PC-3 (cell line): ENCODE measurements around the gene CDK14. TPM values are rescaled to one million over a fixed set of nuclear protein-coding genes. Genes with fewer than 3 reads are reported as not detected.

Experiments used
- ATAC-seq: fragments of 200-7000 bp; cut with Tn5 transposase; 2 replicates; pipeline ENCODE4 v1.9.1; 2020; ENCODE audit warnings: mild to moderate bottlenecking, moderate library complexity
- BruUV-seq: library from RNA; stranded (reverse); fragments of 400-500 nt; replicated peaks from 2 replicates; lab custom pipeline; 2021; lab: Mats Ljungman, UMichigan
- CTCF ChIA-PET: fragments of 300-600 bp; sonication (Branson Sonifier 250); formaldehyde crosslinking; loops from one replicate; lab custom pipeline; 2022; ENCODE audit warnings: antibody characterized with exemption; lab: Charles Lee
- POLR2A ChIA-PET: fragments of 300-600 bp; sonication (Branson Sonifier 250); formaldehyde crosslinking; loops from one replicate; lab custom pipeline; 2022; ENCODE audit warnings: antibody characterized with exemption; ENCODE audit not compliant: unreplicated experiment; lab: Charles Lee
- DNase-seq: peaks from one replicate; pipeline ENCODE4 v3.0.0-alpha.2; 2015
- H2AFZ ChIP-seq: fragments of 300-600 bp; sonication (generic); 2 replicates; pipeline ENCODE4 v1.6.0; 2016; ENCODE audit warnings: antibody characterized with exemption, low read length
- H3F3A ChIP-seq: fragments of 300-600 bp; sonication (generic); one replicate; pipeline ENCODE4 v1.6.0; 2017; ENCODE audit warnings: antibody characterized with exemption, low read length, control low read depth, mild to moderate bottlenecking; ENCODE audit not compliant: unreplicated experiment
- H3K27ac ChIP-seq: fragments of 300-600 bp; sonication (generic); 2 replicates; pipeline ENCODE4 v1.5.1; 2016; ENCODE audit warnings: mild to moderate bottlenecking, low read length
- H3K27me3 ChIP-seq: fragments of 300-600 bp; sonication (generic); 2 replicates; pipeline ENCODE4 v1.6.1; 2016; ENCODE audit warnings: low read length, mixed read lengths
- H3K36me3 ChIP-seq: fragments of 300-600 bp; sonication (generic); 2 replicates; pipeline ENCODE4 v1.6.1; 2016; ENCODE audit warnings: low read depth, mixed run types, low read length, mixed read lengths
- H3K4me1 ChIP-seq: fragments of 300-600 bp; sonication (generic); 2 replicates; pipeline ENCODE4 v1.5.1; 2016; ENCODE audit warnings: low read length; ENCODE audit not compliant: insufficient read depth
- H3K4me2 ChIP-seq: fragments of 300-600 bp; sonication (generic); 2 replicates; pipeline ENCODE4 v1.6.0; 2016; ENCODE audit warnings: low read length
- H3K4me3 ChIP-seq: fragments of 300-600 bp; sonication (generic); 2 replicates; pipeline ENCODE4 v1.5.1; 2016; ENCODE audit warnings: mild to moderate bottlenecking, low read length, mixed read lengths
- H3K79me2 ChIP-seq: fragments of 300-600 bp; sonication (generic); 2 replicates; pipeline ENCODE4 v1.6.1; 2017; ENCODE audit warnings: low read length, mixed read lengths
- H3K9ac ChIP-seq: fragments of 300-600 bp; sonication (generic); 2 replicates; pipeline ENCODE4 v1.6.0; 2016; ENCODE audit warnings: mild to moderate bottlenecking, low read length
- H3K9me2 ChIP-seq: fragments of 300-600 bp; sonication (generic); replicated peaks from 2 replicates; pipeline ENCODE4 v1.6.1; 2016; ENCODE audit warnings: mixed run types, low read length, mixed read lengths
- H3K9me3 ChIP-seq: fragments of 300-600 bp; sonication (generic); 2 replicates; pipeline ENCODE4 v1.6.1; 2016; ENCODE audit warnings: low read length, mixed read lengths
- H4K20me1 ChIP-seq: fragments of 300-600 bp; sonication (generic); 2 replicates; pipeline ENCODE4 v1.6.1; 2016; ENCODE audit warnings: low read length, mixed read lengths
- EZH2 ChIP-seq: fragments of 300-600 bp; sonication (generic); IDR thresholded peaks from one replicate; pipeline ENCODE4 v1.6.1; 2017; ENCODE audit warnings: antibody characterized with exemption, mild to moderate bottlenecking, low read length; ENCODE audit not compliant: unreplicated experiment
- EZH2phosphoT487 ChIP-seq: fragments of 300-600 bp; sonication (generic); IDR thresholded peaks from 2 replicates; pipeline ENCODE4 v1.6.1; 2018; ENCODE audit warnings: mild to moderate bottlenecking, antibody characterized with exemption, low read length, borderline replicate concordance
- intact Hi-C: fragments of 100-400 bp; cut with micrococcal nuclease; formaldehyde crosslinking; loops from 2 replicates; pipeline ENCODE4 v1.9.0; 2023
- total RNA-seq: library from RNA; depleted of rRNA; stranded (reverse); fragments of >200 nt; gene quantifications from 2 replicates; pipeline ENCODE4 v1.2.3, GENCODE V29; 2014
- TF ChIP-seq, protein P1 (sequence below): fragments of 300-600 bp; sonication (generic); conservative IDR thresholded peaks from 2 replicates; pipeline ENCODE4 v1.5.1; 2017; ENCODE audit warnings: antibody characterized with exemption, low read depth, mild to moderate bottlenecking, low read length

The CDK14 gene
- total RNA-seq, 1 experiment from 2014 or later: 8.2 TPM

DNA sequence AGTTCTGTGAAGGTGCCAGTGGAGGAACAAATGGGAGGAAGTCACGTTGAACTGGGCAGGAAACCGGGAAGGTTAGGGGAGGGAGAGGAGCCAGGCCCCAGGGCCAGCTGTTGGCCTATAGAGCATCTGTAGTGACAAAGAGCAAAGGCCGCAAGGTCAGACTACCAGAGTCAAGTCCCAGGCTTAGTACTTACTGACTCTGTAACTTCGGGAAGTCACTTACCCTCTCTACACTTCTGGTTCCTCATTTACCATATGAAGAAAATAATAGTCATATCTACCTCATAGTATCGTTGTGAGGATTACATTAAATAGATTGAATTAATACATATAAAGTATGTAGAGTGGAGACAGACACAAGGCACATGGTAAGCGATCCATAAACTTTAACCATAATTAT, 566.3 kb downstream of the CDK14 start:
- H2AFZ ChIP-seq: no peak overlapping the region
- no peak overlapping the region for H3K4me2 ChIP-seq
- no peaks in the 10 kb centered on the region for H3K27me3 ChIP-seq
- BruUV-seq: no TSS peak
- intact Hi-C loops: no loop called here
- TF ChIP-seq, protein P1, sequence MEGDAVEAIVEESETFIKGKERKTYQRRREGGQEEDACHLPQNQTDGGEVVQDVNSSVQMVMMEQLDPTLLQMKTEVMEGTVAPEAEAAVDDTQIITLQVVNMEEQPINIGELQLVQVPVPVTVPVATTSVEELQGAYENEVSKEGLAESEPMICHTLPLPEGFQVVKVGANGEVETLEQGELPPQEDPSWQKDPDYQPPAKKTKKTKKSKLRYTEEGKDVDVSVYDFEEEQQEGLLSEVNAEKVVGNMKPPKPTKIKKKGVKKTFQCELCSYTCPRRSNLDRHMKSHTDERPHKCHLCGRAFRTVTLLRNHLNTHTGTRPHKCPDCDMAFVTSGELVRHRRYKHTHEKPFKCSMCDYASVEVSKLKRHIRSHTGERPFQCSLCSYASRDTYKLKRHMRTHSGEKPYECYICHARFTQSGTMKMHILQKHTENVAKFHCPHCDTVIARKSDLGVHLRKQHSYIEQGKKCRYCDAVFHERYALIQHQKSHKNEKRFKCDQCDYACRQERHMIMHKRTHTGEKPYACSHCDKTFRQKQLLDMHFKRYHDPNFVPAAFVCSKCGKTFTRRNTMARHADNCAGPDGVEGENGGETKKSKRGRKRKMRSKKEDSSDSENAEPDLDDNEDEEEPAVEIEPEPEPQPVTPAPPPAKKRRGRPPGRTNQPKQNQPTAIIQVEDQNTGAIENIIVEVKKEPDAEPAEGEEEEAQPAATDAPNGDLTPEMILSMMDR: no peak
- no peak for TF ChIP-seq EZH2phosphoT487
- ChIA-PET CTCF (no interaction called here), POLR2A (no interaction called here)
- H3K9me3 ChIP-seq: no peaks in the 10 kb centered on the region
- ATAC-seq: no peak
- no peak overlapping the region for H3K27ac ChIP-seq
- H3K9ac ChIP-seq: no peak overlapping the region
- DNase-seq: no peak
- no peaks in the 10 kb centered on the region for H3F3A ChIP-seq
- H3K4me3 ChIP-seq: no peak overlapping the region
- H3K4me1 ChIP-seq: peaks cover 15% of the 10 kb centered on the region
- H3K36me3 ChIP-seq: no peaks in the 10 kb centered on the region
- no peaks in the 10 kb centered on the region for H4K20me1 ChIP-seq
- no peaks in the 10 kb centered on the region for H3K79me2 ChIP-seq
- no peaks in the 10 kb centered on the region for H3K9me2 ChIP-seq

DNA sequence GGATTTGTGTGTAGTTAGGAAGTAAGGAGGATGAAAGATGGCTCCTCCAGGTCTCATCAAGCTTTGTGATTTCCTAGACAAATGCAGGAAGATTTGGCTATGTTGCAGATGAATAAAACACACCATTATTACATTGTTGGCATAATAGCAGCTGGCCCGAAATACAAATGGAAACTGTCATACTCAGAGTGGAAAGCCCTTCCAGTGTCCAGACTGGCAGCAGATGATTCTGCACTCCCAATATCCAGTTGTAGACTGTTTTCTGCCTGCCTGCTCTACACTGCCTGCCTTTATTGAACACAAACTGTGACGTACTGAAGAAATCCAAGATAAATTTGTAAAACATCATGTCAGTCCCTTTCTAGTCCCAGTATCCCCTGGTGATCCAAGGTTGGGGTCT, 568.4 kb downstream of the CDK14 start:
- no peak overlapping the region for H3K4me2 ChIP-seq
- ChIA-PET CTCF (no interaction called here), POLR2A (no interaction called here)
- H2AFZ ChIP-seq: no peak overlapping the region
- no peaks in the 10 kb centered on the region for H3F3A ChIP-seq
- H4K20me1 ChIP-seq: no peaks in the 10 kb centered on the region
- H3K36me3 ChIP-seq: no peaks in the 10 kb centered on the region
- H3K27me3 ChIP-seq: no peaks in the 10 kb centered on the region
- TF ChIP-seq EZH2phosphoT487 (no peak), EZH2 (no peak)
- TF ChIP-seq, protein P1: no peak
- DNase-seq (no peak), ATAC-seq (no peak)
- no peak overlapping the region for H3K4me3 ChIP-seq
- intact Hi-C loops: no loop called here
- H3K79me2 ChIP-seq: no peaks in the 10 kb centered on the region
- peaks cover 15% of the 10 kb centered on the region for H3K4me1 ChIP-seq
- no TSS peak for BruUV-seq
- no peak overlapping the region for H3K27ac ChIP-seq
- H3K9me3 ChIP-seq: no peaks in the 10 kb centered on the region
- H3K9ac ChIP-seq: no peak overlapping the region
- no peaks in the 10 kb centered on the region for H3K9me2 ChIP-seq

DNA sequence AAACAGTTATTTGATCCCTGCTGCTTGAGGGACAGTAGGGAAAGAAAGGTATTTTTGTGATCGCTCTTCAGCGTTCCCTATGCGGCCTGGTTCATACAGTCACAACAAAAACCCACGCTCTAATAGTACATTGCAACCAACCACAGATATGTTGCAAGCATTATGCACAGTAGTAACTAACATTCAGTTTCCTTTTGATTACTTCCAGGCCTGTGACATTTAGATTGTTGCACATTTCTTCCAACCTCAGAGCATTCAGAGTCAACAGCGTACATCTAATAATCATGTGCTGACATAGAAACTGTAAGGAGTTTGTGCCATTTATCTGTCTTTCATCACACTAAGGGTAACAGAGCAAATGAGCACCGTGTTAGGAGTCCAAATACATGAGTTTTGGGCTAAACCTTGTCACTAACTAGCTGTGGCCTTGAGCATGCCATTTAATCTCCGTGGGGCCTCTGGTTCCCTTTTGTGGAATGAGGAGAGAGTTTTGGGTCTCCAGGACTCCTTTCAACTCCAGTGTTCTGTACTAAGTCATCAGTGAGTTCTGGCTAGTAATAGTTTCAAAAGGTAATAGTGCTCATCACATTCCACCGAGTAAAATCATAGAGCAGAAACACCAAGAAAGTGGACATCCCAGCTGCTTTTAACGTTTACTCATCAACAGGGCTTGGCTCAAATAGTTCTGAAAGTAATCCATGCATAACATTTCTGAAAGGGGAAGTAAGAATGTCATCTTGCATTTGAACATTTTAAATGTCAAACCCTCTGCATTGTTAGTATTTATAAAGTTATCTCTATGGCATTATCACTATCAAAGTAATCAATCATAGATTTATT, 569.1 kb downstream of the CDK14 start:
- no TSS peak for BruUV-seq
- intact Hi-C loops: no loop called here
- H3K4me2 ChIP-seq: peak overlapping the region; percentile 4; the same call in 1 of the 2 replicates
- no peaks in the 10 kb centered on the region for H3F3A ChIP-seq
- ChIA-PET POLR2A (no interaction called here), CTCF (no interaction called here)
- DNase-seq (peak; percentile 72), ATAC-seq (peak; percentile 95)
- no peak for TF ChIP-seq EZH2phosphoT487
- TF ChIP-seq, protein P1: no peak
- TF ChIP-seq EZH2: no peak
- no peaks in the 10 kb centered on the region for H3K36me3 ChIP-seq
- no peaks in the 10 kb centered on the region for H4K20me1 ChIP-seq
- H3K9me3 ChIP-seq: no peaks in the 10 kb centered on the region
- H3K9ac ChIP-seq: no peak overlapping the region
- H3K4me3 ChIP-seq: no peak overlapping the region
- H3K79me2 ChIP-seq: no peaks in the 10 kb centered on the region
- no peaks in the 10 kb centered on the region for H3K27me3 ChIP-seq
- H2AFZ ChIP-seq: no peak overlapping the region
- H3K9me2 ChIP-seq: no peaks in the 10 kb centered on the region
- H3K4me1 ChIP-seq: peaks cover 15% of the 10 kb centered on the region
- no peak overlapping the region for H3K27ac ChIP-seq
